HG02870 (cell line): ENCODE data around the gene ALX4.

Experiments used
- ATAC-seq: cut with Tn5 transposase; IDR thresholded peaks from one replicate; pipeline ENCODE4 v1.9.1; 2021; ENCODE audit warnings: mild to moderate bottlenecking, moderate library complexity; ENCODE audit not compliant: unreplicated experiment

The ALX4 gene

GRCh38 chr11:44269369-44270351 lies 40.3 kb downstream of the ALX4 start:
- no peak for ATAC-seq

DNA sequence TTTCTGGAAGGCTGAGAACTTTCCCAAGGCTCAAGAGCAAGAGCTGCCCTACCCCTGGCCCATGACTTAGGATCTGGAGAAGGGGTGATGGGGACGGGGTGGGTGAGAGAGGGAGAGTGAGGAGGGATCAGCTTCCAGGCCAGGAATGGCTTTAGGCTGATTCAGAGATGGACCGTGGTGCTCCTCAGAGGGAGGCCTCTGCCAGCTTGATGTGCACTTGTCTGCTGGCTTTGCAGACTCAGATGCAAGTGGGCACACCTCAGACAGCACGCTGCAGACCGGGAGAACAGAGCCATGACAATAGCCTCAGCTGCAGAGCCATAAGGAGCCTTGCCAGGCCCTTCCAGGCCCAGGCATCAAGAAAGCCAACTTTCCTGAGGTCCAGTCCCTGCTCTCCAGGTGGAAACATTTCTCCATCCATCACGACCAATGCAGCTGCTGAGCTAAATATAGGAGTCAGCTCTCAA lies 41.3 kb downstream of the ALX4 start:
- no peak for ATAC-seq

- ATAC-seq = no peak
Observed at GRCh38 chr11:44267750-44268613, 42.0 kb downstream of the ALX4 start.

- ATAC-seq = no peak
Observed at GRCh38 chr11:44267006-44267749, 42.8 kb downstream of the ALX4 start.

DNA sequence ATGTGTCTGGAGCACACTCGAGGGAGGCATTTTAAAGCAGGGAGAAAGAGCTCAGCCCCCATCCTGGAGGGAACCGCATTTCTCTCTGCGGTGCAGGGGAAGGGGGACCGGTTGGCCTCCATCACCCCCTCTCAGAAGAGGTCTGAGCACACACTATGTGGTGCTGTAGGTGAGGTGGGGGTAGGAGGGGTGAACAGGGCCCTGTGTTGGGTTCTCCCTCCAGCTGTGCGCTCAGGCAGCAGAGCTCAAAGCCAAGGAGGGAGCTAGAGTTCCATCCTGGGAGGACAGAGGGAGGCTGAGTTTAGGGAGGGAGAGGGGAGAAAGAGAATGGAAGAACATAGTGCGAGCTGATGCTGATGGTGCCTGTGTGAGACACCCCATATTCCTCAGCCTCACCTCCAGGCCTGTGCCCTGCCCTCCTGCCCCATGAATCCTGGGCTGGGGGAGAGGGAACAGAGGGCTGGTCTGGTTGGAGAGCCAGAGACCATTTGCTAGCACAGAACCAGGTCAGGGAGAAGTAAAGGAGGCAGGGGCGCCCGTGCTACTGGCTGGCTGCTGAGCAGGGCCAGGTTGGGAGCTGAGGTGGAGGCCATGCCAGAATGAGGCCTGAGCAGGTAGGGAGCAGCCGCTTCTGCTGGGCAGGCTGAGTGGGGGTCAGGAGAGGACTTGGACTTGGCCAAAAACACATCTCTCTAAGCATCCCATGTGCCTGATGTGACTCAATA lies 43.7 kb downstream of the ALX4 start:
- no peak for ATAC-seq

GRCh38 chr11:44264761-44265160 lies 45.2 kb downstream of the ALX4 start:
- ATAC-seq = no peak

- ATAC-seq = no peak
Observed at GRCh38 chr11:44264438-44264749, 45.5 kb downstream of the ALX4 start.

- ATAC-seq = no peak
Observed at GRCh38 chr11:44263738-44264437, 46.1 kb downstream of the ALX4 start.

DNA sequence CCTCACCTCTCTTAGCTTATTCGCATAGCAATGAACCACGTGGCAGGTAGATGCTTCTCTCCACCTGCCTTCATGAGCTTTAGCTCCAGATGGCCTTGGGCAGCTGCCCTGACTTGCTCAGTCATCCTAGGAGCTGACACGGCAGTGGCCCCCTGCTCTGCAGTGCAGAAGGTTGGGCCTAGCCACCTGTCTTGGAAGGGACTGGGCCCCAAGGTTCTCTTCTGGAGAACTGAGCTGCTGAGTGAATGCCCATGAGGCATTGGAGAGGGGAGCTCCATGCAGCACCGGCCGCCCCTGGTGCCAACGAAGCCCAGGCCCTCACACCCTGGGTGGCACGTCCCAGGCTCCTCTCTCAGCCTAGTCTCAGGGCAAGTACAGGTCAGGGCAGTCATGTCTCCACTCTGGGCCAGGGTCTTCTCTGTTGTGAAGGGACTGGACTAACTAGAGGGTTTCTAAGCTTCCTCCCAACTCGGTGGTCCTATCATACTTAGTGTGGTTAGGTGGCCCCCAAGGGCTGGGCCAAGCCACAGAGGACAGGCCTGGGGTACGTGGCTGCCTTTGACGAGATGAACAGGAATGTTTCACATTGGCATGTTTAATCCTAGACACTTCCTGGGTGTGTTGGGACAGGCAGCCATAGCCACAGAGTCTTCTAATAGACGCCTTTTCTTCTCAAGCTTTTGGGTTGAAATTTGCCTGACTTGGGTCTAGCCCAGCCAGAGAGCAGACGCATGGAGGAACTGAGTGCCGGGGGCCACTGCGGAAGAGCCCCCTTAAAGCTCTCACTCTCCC lies 47.9 kb downstream of the ALX4 start:
- no peak for ATAC-seq

DNA sequence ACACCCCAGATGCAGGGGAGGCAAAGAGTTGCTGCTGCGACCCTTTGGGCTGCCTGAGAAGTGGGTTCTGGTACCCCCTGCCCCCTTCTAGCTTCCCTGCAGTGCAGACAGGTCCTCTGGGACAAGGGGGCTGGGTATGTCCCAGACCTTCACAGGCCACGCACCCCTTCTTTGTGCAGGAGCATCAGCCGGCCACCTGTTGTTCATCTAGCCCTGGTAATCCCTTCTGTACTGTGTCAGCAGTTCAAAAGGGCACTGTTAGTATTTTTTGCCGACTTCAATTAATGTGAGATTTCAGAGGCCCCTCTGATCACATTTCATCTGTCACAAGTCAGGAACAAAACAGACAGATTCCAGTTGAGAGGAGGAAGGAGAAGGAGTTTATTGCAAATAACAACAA lies 49.9 kb downstream of the ALX4 start:
- no peak for ATAC-seq

DNA sequence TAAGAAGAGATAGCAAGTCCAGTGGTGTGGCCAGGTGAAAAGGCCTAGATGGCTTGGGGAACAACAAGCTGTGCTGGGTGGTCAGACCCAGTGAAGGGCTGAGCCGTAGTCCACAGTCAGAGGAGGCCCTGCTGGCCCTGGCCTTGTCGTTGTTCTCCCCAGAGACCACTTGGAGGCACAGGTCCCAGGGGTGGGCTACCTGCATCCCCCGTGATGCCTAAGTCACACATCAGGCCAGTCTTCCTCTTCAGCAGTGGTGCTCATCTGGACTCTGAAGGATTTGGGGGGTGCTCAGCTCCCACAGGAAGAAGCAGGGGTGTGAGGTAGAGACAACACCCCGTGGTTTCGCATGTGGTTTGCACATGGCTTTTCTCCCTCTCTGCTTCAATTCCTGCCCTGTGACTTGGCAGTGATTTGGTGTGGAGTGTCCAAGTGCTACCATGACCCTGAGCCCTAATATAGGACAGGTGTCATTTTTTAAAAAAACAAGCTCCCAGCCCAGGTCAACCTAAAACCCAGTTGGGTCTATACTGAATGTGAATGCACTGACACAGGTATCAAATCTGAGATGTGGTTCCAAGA lies 51.0 kb downstream of the ALX4 start:
- ATAC-seq = no peak

- no peak for ATAC-seq
Observed at GRCh38 chr11:44258190-44258489, 51.8 kb downstream of the ALX4 start.

DNA sequence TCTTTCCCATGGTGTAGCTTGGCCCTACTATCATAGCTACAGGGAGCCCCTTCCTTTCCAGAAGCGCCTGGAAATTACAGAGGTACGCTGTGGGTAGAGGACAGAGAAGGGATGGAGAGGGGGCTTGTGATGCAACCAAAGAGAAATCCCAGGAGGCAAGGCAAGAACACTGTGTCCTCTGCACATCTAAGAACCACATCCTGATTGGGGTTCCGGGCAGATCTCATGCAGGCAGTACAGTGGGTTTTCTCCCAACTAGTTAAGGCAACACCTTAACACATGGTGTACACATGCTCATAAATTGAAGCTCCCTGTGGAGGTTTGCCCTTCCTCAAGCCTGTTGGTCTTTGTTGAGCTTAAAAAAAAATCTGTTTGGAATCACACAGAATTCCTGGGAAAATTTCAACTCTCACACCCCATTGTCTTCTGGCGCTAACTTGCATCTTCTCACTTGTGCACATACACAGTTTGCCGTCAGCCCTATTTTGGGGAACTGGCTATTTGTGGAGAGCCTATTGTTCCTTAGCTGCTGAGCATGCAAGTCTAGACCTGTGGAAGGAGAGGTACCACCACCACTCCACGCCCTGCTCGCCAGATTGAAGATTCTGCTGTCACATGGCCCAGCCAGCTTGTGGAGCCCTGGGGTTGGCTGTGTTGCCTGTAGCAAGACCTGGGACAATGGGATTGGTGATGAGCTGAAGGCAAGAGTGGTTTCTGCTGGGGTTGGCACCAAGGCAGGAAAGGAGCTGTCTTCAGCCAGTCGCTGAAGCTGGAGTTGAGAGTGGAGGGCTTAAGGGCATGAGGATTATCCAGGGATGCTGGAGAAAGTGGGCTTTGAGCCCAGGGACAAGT lies 52.4 kb downstream of the ALX4 start:
- ATAC-seq = no peak

GRCh38 chr11:44256673-44257291 lies 53.2 kb downstream of the ALX4 start:
- no peak for ATAC-seq

DNA sequence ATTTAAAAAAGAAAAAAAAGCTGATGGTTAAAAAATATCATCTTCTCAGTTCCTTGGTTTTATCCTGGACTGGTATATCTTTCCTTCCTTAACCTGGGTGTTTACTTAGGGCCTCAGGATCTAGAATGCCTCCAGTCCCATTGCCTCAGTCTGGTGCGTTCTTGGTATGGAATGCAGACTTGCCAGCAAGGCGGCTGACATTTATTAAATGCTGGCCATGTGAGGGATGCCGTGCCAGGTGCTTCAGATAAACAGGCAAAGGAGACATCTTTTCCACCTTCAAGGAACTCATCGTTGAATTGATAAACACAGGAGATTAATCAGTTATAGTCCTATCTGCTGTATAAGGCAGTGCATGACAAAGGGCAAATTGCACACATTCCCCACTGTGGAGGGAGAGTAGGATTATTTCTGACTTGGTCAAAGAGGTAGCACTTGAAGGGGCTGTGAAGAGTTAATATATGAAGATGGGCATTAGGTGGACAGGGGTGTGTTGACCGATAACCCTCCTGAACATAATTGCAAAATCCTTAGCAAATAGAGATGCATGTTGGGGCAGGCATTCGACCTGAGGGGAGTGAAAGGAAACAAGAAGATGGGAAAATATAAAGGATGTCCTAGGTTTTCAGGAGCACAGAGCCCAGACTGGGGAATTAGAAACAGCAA lies 54.4 kb downstream of the ALX4 start:
- ATAC-seq = no peak

DNA sequence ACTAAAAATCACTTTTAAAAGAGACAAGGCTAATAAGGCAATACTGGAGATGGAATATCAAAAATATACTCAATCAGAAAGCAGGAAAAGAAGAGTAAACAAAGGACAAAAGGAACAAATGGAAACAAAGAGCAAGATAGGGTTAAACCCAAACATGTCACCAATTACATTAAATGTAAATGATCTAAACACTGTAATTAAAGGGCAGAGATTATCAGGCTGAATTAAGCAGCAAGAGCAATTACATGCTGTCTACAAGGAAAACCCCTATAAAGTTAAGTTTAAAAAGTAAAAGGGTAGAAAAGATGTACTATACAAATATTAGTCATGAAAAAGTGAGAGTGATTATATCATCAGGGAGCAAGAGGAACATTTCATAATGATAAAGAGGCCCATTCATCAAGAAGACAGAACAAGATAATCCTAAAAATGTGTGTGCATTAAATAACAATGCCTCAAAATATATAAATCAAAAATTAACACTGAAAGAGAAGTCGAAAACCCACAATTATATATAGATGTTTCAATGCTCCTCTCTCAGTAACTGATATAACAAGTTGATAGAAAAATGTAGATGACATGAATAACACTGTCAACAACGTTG lies 56.8 kb downstream of the ALX4 start:
- ATAC-seq = no peak

- ATAC-seq = no peak
Observed at GRCh38 chr11:44250421-44250820, 59.5 kb downstream of the ALX4 start.
